Measurements from ENCODE around the gene SLC7A5.
"Not testable (repeated sequence)": the region's sequence is repeated elsewhere in the genome, so short reads cannot be mapped to it uniquely, and the experiment has no call there.

SLC7A5 gene

GRCh38 chr16:87822108-87822970 lies 47.0 kb downstream of the SLC7A5 start:
- DNase-seq (ENCODE audit: low spot score) = peak; percentile 69

- no peak for DNase-seq (ENCODE audit: low spot score)
Measured at GRCh38 chr16:87821376-87822107, 47.8 kb downstream of the SLC7A5 start.

GRCh38 chr16:87819983-87820382 lies 49.3 kb downstream of the SLC7A5 start:
- DNase-seq (ENCODE audit: low spot score) = no peak

GRCh38 chr16:87819282-87819681 lies 50.0 kb downstream of the SLC7A5 start:
- no peak for DNase-seq (ENCODE audit: low spot score)

- DNase-seq (ENCODE audit: low spot score) = no peak
Measured at GRCh38 chr16:87818533-87819161, 50.7 kb downstream of the SLC7A5 start.

- DNase-seq (ENCODE audit: low spot score) = no peak
Measured at GRCh38 chr16:87817910-87818309, 51.4 kb downstream of the SLC7A5 start.

- not testable (repeated sequence) for DNase-seq (ENCODE audit: low spot score)
Measured at GRCh38 chr16:87817370-87817769, 51.9 kb downstream of the SLC7A5 start.

- DNase-seq (ENCODE audit: low spot score) = no peak
Measured at GRCh38 chr16:87816507-87817100, 52.7 kb downstream of the SLC7A5 start.

- DNase-seq (ENCODE audit: low spot score) = no peak
Measured at GRCh38 chr16:87815567-87815966, 53.7 kb downstream of the SLC7A5 start.

- DNase-seq (ENCODE audit: low spot score) = no peak
Measured at GRCh38 chr16:87812200-87812656, 57.1 kb downstream of the SLC7A5 start.

- not testable (repeated sequence) for DNase-seq (ENCODE audit: low spot score)
Measured at GRCh38 chr16:87811454-87811853, 57.9 kb downstream of the SLC7A5 start.

- no peak for DNase-seq (ENCODE audit: low spot score)
Measured at GRCh38 chr16:87809150-87809902, 60.0 kb downstream of the SLC7A5 start.

GRCh38 chr16:87808108-87808507 lies 61.2 kb downstream of the SLC7A5 start:
- DNase-seq (ENCODE audit: low spot score) = no peak

- peak; percentile 58 for DNase-seq (ENCODE audit: low spot score)
Measured at GRCh38 chr16:87806641-87807546, 62.4 kb downstream of the SLC7A5 start.

- DNase-seq (ENCODE audit: low spot score) = no peak
Measured at GRCh38 chr16:87806261-87806640, 63.1 kb downstream of the SLC7A5 start.

- DNase-seq (ENCODE audit: low spot score) = no peak
Measured at GRCh38 chr16:87803385-87803784, 65.9 kb downstream of the SLC7A5 start.

GRCh38 chr16:87802670-87803069 lies 66.6 kb downstream of the SLC7A5 start:
- DNase-seq (ENCODE audit: low spot score) = no peak

GRCh38 chr16:87801679-87802259 lies 67.5 kb downstream of the SLC7A5 start:
- no peak for DNase-seq (ENCODE audit: low spot score)

GRCh38 chr16:87800497-87800896 lies 68.8 kb downstream of the SLC7A5 start:
- no peak for DNase-seq (ENCODE audit: low spot score)

GRCh38 chr16:87795336-87795735 lies 74.0 kb downstream of the SLC7A5 start:
- DNase-seq (ENCODE audit: low spot score) = no peak

All from iPS-NIHi11 (cell line).